Measurements from ENCODE around the gene USP37.

USP37 gene

GRCh38 chr2:218447072-218447471, 121.1 kb downstream of the USP37 start:
- H3K4me1 ChIP-seq (ENCODE audit: low read length): no peaks in the 10 kb centered on the region
- H3K79me2 ChIP-seq (ENCODE audit: low read length): no peaks in the 10 kb centered on the region
- H3K36me3 ChIP-seq (replicated peaks; ENCODE audit: low read depth, low read length): peaks cover 2% of the 10 kb centered on the region
- no peak overlapping the region for H3K9ac ChIP-seq (ENCODE audit: low read length)
- no peaks in the 10 kb centered on the region for H3K27me3 ChIP-seq (ENCODE audit: low read depth, low read length)
- no peak overlapping the region for H2AFZ ChIP-seq (ENCODE audit: low read depth, low read length)
- no peak overlapping the region for H3K4me2 ChIP-seq (ENCODE audit: low read length)
- TF ChIP-seq EZH2phosphoT487 (IDR thresholded peaks at IDR 0.05; ENCODE audit: low read depth) (no peak), CTCF (IDR thresholded peaks at IDR 0.05; ENCODE audit: low read depth, low read length) (no peak)
- H3K9me3 ChIP-seq (ENCODE audit: insufficient read depth, low read length): no peaks in the 10 kb centered on the region
- no peaks in the 10 kb centered on the region for H4K20me1 ChIP-seq (ENCODE audit: insufficient read depth, low read length)
- H3K27ac ChIP-seq (ENCODE audit: low read length): no peak overlapping the region
- H3K4me3 ChIP-seq (ENCODE audit: low read length): no peak overlapping the region

GRCh38 chr2:218446547-218446946, 121.6 kb downstream of the USP37 start:
- no peak overlapping the region for H2AFZ ChIP-seq (ENCODE audit: low read depth, low read length)
- no peaks in the 10 kb centered on the region for H3K9me3 ChIP-seq (ENCODE audit: insufficient read depth, low read length)
- H3K36me3 ChIP-seq (replicated peaks; ENCODE audit: low read depth, low read length): peaks cover 2% of the 10 kb centered on the region
- no peak overlapping the region for H3K9ac ChIP-seq (ENCODE audit: low read length)
- no peaks in the 10 kb centered on the region for H3K4me1 ChIP-seq (ENCODE audit: low read length)
- no peak overlapping the region for H3K4me2 ChIP-seq (ENCODE audit: low read length)
- H3K27ac ChIP-seq (ENCODE audit: low read length): no peak overlapping the region
- no peaks in the 10 kb centered on the region for H3K79me2 ChIP-seq (ENCODE audit: low read length)
- TF ChIP-seq CTCF (IDR thresholded peaks at IDR 0.05; ENCODE audit: low read depth, low read length): no peak
- no peaks in the 10 kb centered on the region for H3K27me3 ChIP-seq (ENCODE audit: low read depth, low read length)
- H4K20me1 ChIP-seq (ENCODE audit: insufficient read depth, low read length): no peaks in the 10 kb centered on the region
- H3K4me3 ChIP-seq (ENCODE audit: low read length): no peak overlapping the region

GRCh38 chr2:218445602-218446001, 122.5 kb downstream of the USP37 start:
- H3K27ac ChIP-seq (ENCODE audit: low read length): no peak overlapping the region
- H2AFZ ChIP-seq (ENCODE audit: low read depth, low read length): no peak overlapping the region
- no peak overlapping the region for H3K9ac ChIP-seq (ENCODE audit: low read length)
- no peaks in the 10 kb centered on the region for H3K4me1 ChIP-seq (ENCODE audit: low read length)
- TF ChIP-seq CTCF (IDR thresholded peaks at IDR 0.05; ENCODE audit: low read depth, low read length) (no peak), EZH2phosphoT487 (IDR thresholded peaks at IDR 0.05; ENCODE audit: low read depth) (no peak)
- peaks cover 2% of the 10 kb centered on the region for H3K36me3 ChIP-seq (replicated peaks; ENCODE audit: low read depth, low read length)
- H4K20me1 ChIP-seq (ENCODE audit: insufficient read depth, low read length): no peaks in the 10 kb centered on the region
- no peaks in the 10 kb centered on the region for H3K27me3 ChIP-seq (ENCODE audit: low read depth, low read length)
- H3K4me3 ChIP-seq (ENCODE audit: low read length): no peak overlapping the region
- no peak overlapping the region for H3K4me2 ChIP-seq (ENCODE audit: low read length)
- H3K9me3 ChIP-seq (ENCODE audit: insufficient read depth, low read length): no peaks in the 10 kb centered on the region
- H3K79me2 ChIP-seq (ENCODE audit: low read length): no peaks in the 10 kb centered on the region

GRCh38 chr2:218444692-218445357, 123.3 kb downstream of the USP37 start:
- H3K4me2 ChIP-seq (ENCODE audit: low read length): no peak overlapping the region
- peaks cover 2% of the 10 kb centered on the region for H3K36me3 ChIP-seq (replicated peaks; ENCODE audit: low read depth, low read length)
- no peak overlapping the region for H3K9ac ChIP-seq (ENCODE audit: low read length)
- no peaks in the 10 kb centered on the region for H3K9me3 ChIP-seq (ENCODE audit: insufficient read depth, low read length)
- H3K27ac ChIP-seq (ENCODE audit: low read length): no peak overlapping the region
- H2AFZ ChIP-seq (ENCODE audit: low read depth, low read length): no peak overlapping the region
- H3K4me3 ChIP-seq (ENCODE audit: low read length): no peak overlapping the region
- H3K4me1 ChIP-seq (ENCODE audit: low read length): no peaks in the 10 kb centered on the region
- H3K27me3 ChIP-seq (ENCODE audit: low read depth, low read length): no peaks in the 10 kb centered on the region
- no peaks in the 10 kb centered on the region for H3K79me2 ChIP-seq (ENCODE audit: low read length)
- H4K20me1 ChIP-seq (ENCODE audit: insufficient read depth, low read length): no peaks in the 10 kb centered on the region
- TF ChIP-seq CTCF (IDR thresholded peaks at IDR 0.05; ENCODE audit: low read depth, low read length) (no peak), EZH2phosphoT487 (IDR thresholded peaks at IDR 0.05; ENCODE audit: low read depth) (no peak)
